Mesothelial cell of epicardium (in vitro differentiated cells): ENCODE results near the gene CTNNB1. TPM values are rescaled to one million over a fixed set of nuclear protein-coding genes. Genes with fewer than 3 reads are reported as not detected.

Source experiments
- DNase-seq, 2 experiments: peaks; one replicate each; pipeline ENCODE4 v3.0.0; 2021; ENCODE audit warnings: low spot score in 2 of 2; ENCODE audit not compliant: unreplicated experiment in 2 of 2
- H3K27ac Mint-ChIP-seq: 2 replicates; pipeline ENCODE4 v1.8.0; 2021; ENCODE audit warnings: mixed read lengths
- H3K27me3 Mint-ChIP-seq: 2 replicates; pipeline ENCODE4 v1.8.0; 2021; ENCODE audit warnings: low read depth, mixed read lengths
- H3K36me3 Mint-ChIP-seq: 2 replicates; pipeline ENCODE4 v1.8.0; 2021; ENCODE audit warnings: mixed read lengths
- H3K4me1 Mint-ChIP-seq: 2 replicates; pipeline ENCODE4 v1.8.0; 2021; ENCODE audit warnings: mixed read lengths
- H3K4me3 Mint-ChIP-seq: 2 replicates; pipeline ENCODE4 v1.8.0; 2021; ENCODE audit warnings: mild to moderate bottlenecking, moderate library complexity, mixed read lengths
- H3K9me3 Mint-ChIP-seq: 2 replicates; pipeline ENCODE4 v1.8.0; 2021; ENCODE audit warnings: mixed read lengths
- CTCF ChIP-seq: fragments of 200-600 bp; sonication (generic); IDR thresholded peaks from one replicate; pipeline ENCODE4 v1.5.0; 2021; ENCODE audit warnings: antibody characterized with exemption; ENCODE audit not compliant: unreplicated experiment
- total RNA-seq: library from RNA; stranded (reverse); gene quantifications from 3 replicates; pipeline ENCODE4 v1.2.1, GENCODE V29; 2021

Gene CTNNB1
- total RNA-seq, result 534 to 545 TPM (median 537 TPM) in 3 replicates

DNA sequence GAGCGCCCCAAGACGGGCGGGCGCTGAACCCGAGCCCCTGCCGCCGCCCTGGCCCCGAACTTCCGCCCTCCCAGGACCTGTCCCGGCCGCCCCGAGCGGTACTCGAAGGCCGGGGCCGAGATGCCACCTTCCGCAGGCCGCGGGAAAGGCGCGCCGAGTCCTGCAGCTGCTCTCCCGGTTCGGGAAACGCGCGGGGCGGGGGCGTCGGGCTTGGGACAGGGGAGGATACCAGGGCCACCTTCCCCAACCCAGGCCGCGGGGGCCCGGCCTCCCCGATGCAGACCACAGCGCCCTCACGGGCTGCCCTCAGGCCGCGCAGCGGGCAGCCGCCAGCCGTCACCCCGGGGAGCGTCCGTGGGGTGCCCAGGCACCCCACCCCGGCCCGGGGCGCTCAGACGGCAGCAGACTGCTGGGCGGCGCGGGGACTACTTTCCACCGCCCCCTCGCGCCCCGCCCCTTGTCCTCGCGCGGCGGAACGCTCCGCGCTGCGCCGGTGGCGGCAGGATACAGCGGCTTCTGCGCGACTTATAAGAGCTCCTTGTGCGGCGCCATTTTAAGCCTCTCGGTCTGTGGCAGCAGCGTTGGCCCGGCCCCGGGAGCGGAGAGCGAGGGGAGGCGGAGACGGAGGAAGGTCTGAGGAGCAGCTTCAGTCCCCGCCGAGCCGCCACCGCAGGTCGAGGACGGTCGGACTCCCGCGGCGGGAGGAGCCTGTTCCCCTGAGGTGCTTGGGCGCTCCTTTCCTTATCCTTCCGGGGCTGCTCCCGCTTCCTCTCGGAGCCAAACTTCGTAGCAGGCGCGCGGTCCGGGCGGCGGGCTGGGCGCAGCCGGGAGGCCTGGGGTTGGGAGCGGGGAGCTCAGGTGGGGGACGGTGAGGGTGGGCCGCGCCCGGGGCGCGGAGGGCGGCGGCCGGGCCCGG, at the start of gene CTNNB1:
Gene CTNNB1, plus strand, starts transcription at position 556 of the 916 bp plus-strand sequence. CDS start 24,564 bp downstream, outside the sequence.
- H3K9me3 Mint-ChIP-seq, result no peaks in the 10 kb centered on the region
- no peaks in the 10 kb centered on the region for H3K36me3 Mint-ChIP-seq
- H3K4me3 Mint-ChIP-seq, result peak within 1 kb of the TSS; percentile 95
- H3K27ac Mint-ChIP-seq, result peak within 1 kb of the TSS; percentile 97
- H3K4me1 Mint-ChIP-seq, result peaks cover 38% of the 10 kb centered on the region
- no peak for TF ChIP-seq CTCF
- H3K27me3 Mint-ChIP-seq, result no peaks in the 10 kb centered on the region
- peak; percentile 86 to 94 for DNase-seq

- H3K4me3 Mint-ChIP-seq, result no peak overlapping the region
- TF ChIP-seq CTCF, result no peak
- no peak overlapping the region for H3K27ac Mint-ChIP-seq
- DNase-seq, result no peak
- H3K9me3 Mint-ChIP-seq, result no peaks in the 10 kb centered on the region
- peaks cover 20% of the 10 kb centered on the region for H3K4me1 Mint-ChIP-seq
- H3K27me3 Mint-ChIP-seq, result no peaks in the 10 kb centered on the region
- no peaks in the 10 kb centered on the region for H3K36me3 Mint-ChIP-seq
These were observed 43.5 kb upstream of the CTNNB1 start for GRCh38 chr3:41155834-41156233.

DNA sequence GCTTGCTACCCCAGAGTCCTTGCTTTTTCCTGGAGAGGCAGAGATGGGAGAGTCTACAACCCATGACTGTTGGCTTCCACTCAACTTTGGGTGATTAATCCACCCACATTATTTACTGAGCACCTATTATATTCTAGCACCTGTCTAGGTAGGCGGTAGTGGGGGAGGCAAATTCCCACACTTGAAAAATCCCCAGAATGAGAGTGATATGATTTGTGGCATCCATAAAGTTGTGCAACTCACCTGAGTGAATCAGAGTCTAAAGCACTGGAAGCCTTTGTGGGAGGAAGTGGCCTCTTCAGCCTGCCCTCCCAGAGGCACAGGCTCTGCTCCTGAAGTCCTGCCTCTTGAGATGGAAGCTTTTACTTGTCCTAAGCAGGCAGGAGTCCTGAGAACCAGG, 40.4 kb upstream of the CTNNB1 start:
- H3K4me1 Mint-ChIP-seq, result peaks cover 26% of the 10 kb centered on the region
- no peaks in the 10 kb centered on the region for H3K9me3 Mint-ChIP-seq
- no peak overlapping the region for H3K27ac Mint-ChIP-seq
- no peak for TF ChIP-seq CTCF
- H3K36me3 Mint-ChIP-seq, result no peaks in the 10 kb centered on the region
- H3K4me3 Mint-ChIP-seq, result no peak overlapping the region
- no peaks in the 10 kb centered on the region for H3K27me3 Mint-ChIP-seq
- no peak for DNase-seq

- Mint-ChIP-seq H3K9me3 (no peaks in the 10 kb centered on the region), H3K27ac (no peak overlapping the region)
- no peak for TF ChIP-seq CTCF
These were observed 39.6 kb upstream of the CTNNB1 start for GRCh38 chr3:41159588-41160189.

GRCh38 chr3:41162541-41162940, 36.8 kb upstream of the CTNNB1 start:
- Mint-ChIP-seq H3K4me1 (peaks cover 11% of the 10 kb centered on the region), H3K9me3 (peaks cover 6% of the 10 kb centered on the region), H3K27ac (no peak overlapping the region), H3K36me3 (no peaks in the 10 kb centered on the region), H3K27me3 (no peaks in the 10 kb centered on the region), H3K4me3 (no peak overlapping the region)
- DNase-seq, result no peak
- no peak for TF ChIP-seq CTCF

More at GRCh38 chr3:41159588-41160189, 39.6 kb upstream of the CTNNB1 start:
- Mint-ChIP-seq H3K27me3 (no peaks in the 10 kb centered on the region), H3K36me3 (no peaks in the 10 kb centered on the region), H3K4me1 (peaks cover 26% of the 10 kb centered on the region), H3K4me3 (no peak overlapping the region)
- no peak for DNase-seq
